Type B pancreatic cell (in vitro differentiated cells): ENCODE data around the gene GPBAR1. TPM values are rescaled to one million over a fixed set of nuclear protein-coding genes. Genes with fewer than 3 reads are reported as not detected.

Experiments
- DNase-seq: peaks from one replicate; pipeline ENCODE4 v3.0.0; 2021; ENCODE audit warnings: mixed read lengths; ENCODE audit not compliant: unreplicated experiment; ENCODE audit errors: extremely low spot score
- H3K27ac Mint-ChIP-seq: 2 replicates; pipeline ENCODE4 v1.8.0; 2021; ENCODE audit warnings: mild to moderate bottlenecking, mixed read lengths
- H3K27me3 Mint-ChIP-seq: 2 replicates; pipeline ENCODE4 v1.8.0; 2021; ENCODE audit warnings: mixed read lengths
- H3K36me3 Mint-ChIP-seq: 2 replicates; pipeline ENCODE4 v1.8.0; 2021; ENCODE audit warnings: mixed read lengths
- H3K4me1 Mint-ChIP-seq: one replicate; pipeline ENCODE4 v1.8.0; 2021; ENCODE audit warnings: mixed read lengths; ENCODE audit not compliant: unreplicated experiment
- H3K4me3 Mint-ChIP-seq: 2 replicates; pipeline ENCODE4 v1.8.0; 2021; ENCODE audit warnings: mild to moderate bottlenecking, mixed read lengths
- H3K9me3 Mint-ChIP-seq: 2 replicates; pipeline ENCODE4 v1.8.0; 2021; ENCODE audit warnings: mixed read lengths
- CTCF ChIP-seq: fragments of 200-600 bp; sonication (generic); conservative IDR thresholded peaks from 2 replicates; pipeline ENCODE4 v1.5.0; 2021; ENCODE audit warnings: antibody characterized with exemption, mild to moderate bottlenecking
- total RNA-seq: library from RNA; stranded (reverse); gene quantifications from 2 replicates; pipeline ENCODE4 v1.2.1, GENCODE V29; 2021; ENCODE audit warnings: low replicate concordance

GPBAR1 gene
- total RNA-seq, 1 donor from 2014 or later: 2.1 TPM

- DNase-seq: peak; percentile 82
- H3K4me3 Mint-ChIP-seq: peak within 1 kb of the TSS; percentile 89
- H3K27me3 Mint-ChIP-seq: no peaks in the 10 kb centered on the region
These were observed 31.5 kb downstream of the GPBAR1 start, which contains the start of gene TMBIM1 for GRCh38 chr2:218292048-218293014. TSS of gene TMBIM1 (minus strand) at chr2:218292503. CDS start at chr2:218282141, 10,362 bp downstream.

GRCh38 chr2:218293715-218294429 lies 33.1 kb downstream of the GPBAR1 start:
- H3K36me3 Mint-ChIP-seq: no peaks in the 10 kb centered on the region
- H3K27ac Mint-ChIP-seq: peak overlapping the region; percentile 97
- H3K4me1 Mint-ChIP-seq: peaks cover 42% of the 10 kb centered on the region
- H3K27me3 Mint-ChIP-seq: no peaks in the 10 kb centered on the region
- no peaks in the 10 kb centered on the region for H3K9me3 Mint-ChIP-seq
- no peak for DNase-seq
- no peak for TF ChIP-seq CTCF
- peak overlapping the region; percentile 86 for H3K4me3 Mint-ChIP-seq

More at GRCh38 chr2:218292048-218293014, 31.5 kb downstream of the GPBAR1 start, which contains the start of gene TMBIM1:
- Mint-ChIP-seq H3K4me1 (peaks cover 38% of the 10 kb centered on the region), H3K27ac (peak within 1 kb of the TSS; percentile 100), H3K36me3 (no peaks in the 10 kb centered on the region), H3K9me3 (no peaks in the 10 kb centered on the region)
- TF ChIP-seq CTCF: peak; percentile 97

GRCh38 chr2:218294430-218295022 lies 33.7 kb downstream of the GPBAR1 start:
- Mint-ChIP-seq H3K4me1 (peaks cover 42% of the 10 kb centered on the region), H3K27ac (peak overlapping the region; percentile 97), H3K36me3 (no peaks in the 10 kb centered on the region), H3K9me3 (no peaks in the 10 kb centered on the region), H3K4me3 (peak overlapping the region; percentile 75), H3K27me3 (no peaks in the 10 kb centered on the region)
- no peak for DNase-seq
- TF ChIP-seq CTCF: no peak

- peaks cover 37% of the 10 kb centered on the region for H3K4me1 Mint-ChIP-seq
- no peaks in the 10 kb centered on the region for H3K36me3 Mint-ChIP-seq
- DNase-seq: no peak
- no peaks in the 10 kb centered on the region for H3K9me3 Mint-ChIP-seq
- H3K4me3 Mint-ChIP-seq: peak overlapping the region; percentile 75
- TF ChIP-seq CTCF: no peak
- H3K27me3 Mint-ChIP-seq: no peaks in the 10 kb centered on the region
- peak overlapping the region; percentile 97 for H3K27ac Mint-ChIP-seq
These were observed 34.2 kb downstream of the GPBAR1 start for GRCh38 chr2:218295029-218295428.

GRCh38 chr2:218296200-218296599 lies 35.4 kb downstream of the GPBAR1 start:
- no peaks in the 10 kb centered on the region for H3K9me3 Mint-ChIP-seq
- H3K27me3 Mint-ChIP-seq: no peaks in the 10 kb centered on the region
- no peak for TF ChIP-seq CTCF
- H3K4me1 Mint-ChIP-seq: peaks cover 29% of the 10 kb centered on the region
- H3K36me3 Mint-ChIP-seq: no peaks in the 10 kb centered on the region
- no peak overlapping the region for H3K4me3 Mint-ChIP-seq
- DNase-seq: no peak
- peak overlapping the region; percentile 48 for H3K27ac Mint-ChIP-seq
